ENCODE results near the gene TNFRSF14. TPM values are rescaled to one million over a fixed set of nuclear protein-coding genes. Genes with fewer than 3 reads are reported as not detected.

Gene TNFRSF14
- total RNA-seq, 1 experiment from 2014 or later = 24.4 TPM

GRCh38 chr1:2519729-2520128, 36.4 kb upstream of the TNFRSF14 start:
- H3K27ac Mint-ChIP-seq (ENCODE audit: unreplicated experiment) = no peak overlapping the region
- peaks cover 31% of the 10 kb centered on the region for H3K36me3 Mint-ChIP-seq (ENCODE audit: insufficient read depth, unreplicated experiment)
- H3K27me3 Mint-ChIP-seq (ENCODE audit: unreplicated experiment) = no peaks in the 10 kb centered on the region
- intact Hi-C loops (cut with micrococcal nuclease; ENCODE audit: unreplicated experiment) = no loop called here
- no peak for DNase-seq
- no peak overlapping the region for H3K4me3 Mint-ChIP-seq (ENCODE audit: low read depth, unreplicated experiment)
- TF ChIP-seq CTCF (IDR thresholded peaks at IDR 0.05; ENCODE audit: unreplicated experiment) = no peak
- no peaks in the 10 kb centered on the region for H3K4me1 Mint-ChIP-seq (ENCODE audit: low read depth, unreplicated experiment)
- H3K9me3 Mint-ChIP-seq (ENCODE audit: low read depth, unreplicated experiment) = no peaks in the 10 kb centered on the region
- no TSS peak for BruUV-seq (replicated peaks)
- CTCF ChIA-PET = interaction anchor here (0.7 kb wide), 1 partner anchor 368 kb away, joined by 5 read pairs; no protein-coding TSS in a partner anchor

GRCh38 chr1:2520206-2520605, 36.0 kb upstream of the TNFRSF14 start:
- TF ChIP-seq CTCF (IDR thresholded peaks at IDR 0.05; ENCODE audit: unreplicated experiment) = no peak
- Mint-ChIP-seq H3K27ac (ENCODE audit: unreplicated experiment) (no peak overlapping the region), H3K9me3 (ENCODE audit: low read depth, unreplicated experiment) (no peaks in the 10 kb centered on the region), H3K4me3 (ENCODE audit: low read depth, unreplicated experiment) (no peak overlapping the region), H3K36me3 (ENCODE audit: insufficient read depth, unreplicated experiment) (peaks cover 35% of the 10 kb centered on the region), H3K27me3 (ENCODE audit: unreplicated experiment) (no peaks in the 10 kb centered on the region), H3K4me1 (ENCODE audit: low read depth, unreplicated experiment) (no peaks in the 10 kb centered on the region)
- CTCF ChIA-PET = no interaction called here
- intact Hi-C loops (cut with micrococcal nuclease; ENCODE audit: unreplicated experiment) = no loop called here
- BruUV-seq (replicated peaks) = no TSS peak
- DNase-seq = no peak

- Mint-ChIP-seq H3K27me3 (ENCODE audit: unreplicated experiment) (no peaks in the 10 kb centered on the region), H3K4me3 (ENCODE audit: low read depth, unreplicated experiment) (no peak overlapping the region), H3K27ac (ENCODE audit: unreplicated experiment) (no peak overlapping the region), H3K9me3 (ENCODE audit: low read depth, unreplicated experiment) (no peaks in the 10 kb centered on the region), H3K4me1 (ENCODE audit: low read depth, unreplicated experiment) (no peaks in the 10 kb centered on the region), H3K36me3 (ENCODE audit: insufficient read depth, unreplicated experiment) (peaks cover 41% of the 10 kb centered on the region)
- intact Hi-C loops (cut with micrococcal nuclease; ENCODE audit: unreplicated experiment) = no loop called here
- DNase-seq = no peak
- CTCF ChIA-PET = no interaction called here
- no TSS peak for BruUV-seq (replicated peaks)
- no peak for TF ChIP-seq CTCF (IDR thresholded peaks at IDR 0.05; ENCODE audit: unreplicated experiment)
These were observed 35.4 kb upstream of the TNFRSF14 start for GRCh38 chr1:2520806-2521205.

GRCh38 chr1:2522230-2522629, 33.9 kb upstream of the TNFRSF14 start:
- Mint-ChIP-seq H3K36me3 (ENCODE audit: insufficient read depth, unreplicated experiment) (peaks cover 54% of the 10 kb centered on the region), H3K27me3 (ENCODE audit: unreplicated experiment) (no peaks in the 10 kb centered on the region), H3K9me3 (ENCODE audit: low read depth, unreplicated experiment) (no peaks in the 10 kb centered on the region), H3K4me3 (ENCODE audit: low read depth, unreplicated experiment) (no peak overlapping the region), H3K4me1 (ENCODE audit: low read depth, unreplicated experiment) (no peaks in the 10 kb centered on the region), H3K27ac (ENCODE audit: unreplicated experiment) (no peak overlapping the region)
- intact Hi-C loops (cut with micrococcal nuclease; ENCODE audit: unreplicated experiment) = no loop called here
- no TSS peak for BruUV-seq (replicated peaks)
- DNase-seq = no peak
- CTCF ChIA-PET = no interaction called here
- TF ChIP-seq CTCF (IDR thresholded peaks at IDR 0.05; ENCODE audit: unreplicated experiment) = no peak

All from Calu3 (cell line).